ENCODE measurements around the gene ZFHX2. TPM values are rescaled to one million over a fixed set of nuclear protein-coding genes. Genes with fewer than 3 reads are reported as not detected.
"Not testable (repeated sequence)": the region's sequence is repeated elsewhere in the genome, so short reads cannot be mapped to it uniquely, and the experiment has no call there.

ZFHX2 gene
- polyA plus RNA-seq, 1 of the 3 experiments (the other 2 are of a cell fraction), result 0.77 TPM

DNA sequence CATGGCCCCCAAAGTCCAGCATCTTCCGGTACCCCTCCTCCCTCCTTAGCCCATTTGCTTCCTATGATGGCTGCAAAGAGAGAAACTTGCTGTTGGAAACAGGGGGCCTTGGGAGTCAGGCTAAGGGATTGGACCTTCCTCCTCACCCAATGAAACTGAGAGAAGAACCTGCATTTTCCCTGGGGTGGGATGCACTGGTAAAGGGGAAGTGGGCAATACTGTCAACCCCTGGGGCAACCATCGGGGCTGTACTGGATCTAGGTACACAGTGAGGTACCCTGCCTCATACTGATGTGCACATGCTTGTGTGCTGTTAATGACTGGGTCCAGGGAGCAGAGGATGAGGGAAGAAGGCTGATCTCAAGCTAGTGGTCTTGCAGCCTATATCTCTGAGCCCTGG is 38.0 kb upstream of the ZFHX2 start (continued):
- TF ChIP-seq, protein P1, sequence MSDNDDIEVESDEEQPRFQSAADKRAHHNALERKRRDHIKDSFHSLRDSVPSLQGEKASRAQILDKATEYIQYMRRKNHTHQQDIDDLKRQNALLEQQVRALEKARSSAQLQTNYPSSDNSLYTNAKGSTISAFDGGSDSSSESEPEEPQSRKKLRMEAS (IDR thresholded peaks at IDR 0.05; ENCODE audit: low read depth), result no peak
- TF ChIP-seq SMC3 (IDR thresholded peaks at IDR 0.05; ENCODE audit: low read depth, low read length), result no peak
- TF ChIP-seq RFX5 (IDR thresholded peaks at IDR 0.05; ENCODE audit: low read length), result no peak
- TF ChIP-seq GATA2 (CRISPR knock-in tag; IDR thresholded peaks at IDR 0.05), result no peak
- no peak for TF ChIP-seq MEF2A (IDR thresholded peaks at IDR 0.05; ENCODE audit: borderline replicate concordance, low read depth)

DNA sequence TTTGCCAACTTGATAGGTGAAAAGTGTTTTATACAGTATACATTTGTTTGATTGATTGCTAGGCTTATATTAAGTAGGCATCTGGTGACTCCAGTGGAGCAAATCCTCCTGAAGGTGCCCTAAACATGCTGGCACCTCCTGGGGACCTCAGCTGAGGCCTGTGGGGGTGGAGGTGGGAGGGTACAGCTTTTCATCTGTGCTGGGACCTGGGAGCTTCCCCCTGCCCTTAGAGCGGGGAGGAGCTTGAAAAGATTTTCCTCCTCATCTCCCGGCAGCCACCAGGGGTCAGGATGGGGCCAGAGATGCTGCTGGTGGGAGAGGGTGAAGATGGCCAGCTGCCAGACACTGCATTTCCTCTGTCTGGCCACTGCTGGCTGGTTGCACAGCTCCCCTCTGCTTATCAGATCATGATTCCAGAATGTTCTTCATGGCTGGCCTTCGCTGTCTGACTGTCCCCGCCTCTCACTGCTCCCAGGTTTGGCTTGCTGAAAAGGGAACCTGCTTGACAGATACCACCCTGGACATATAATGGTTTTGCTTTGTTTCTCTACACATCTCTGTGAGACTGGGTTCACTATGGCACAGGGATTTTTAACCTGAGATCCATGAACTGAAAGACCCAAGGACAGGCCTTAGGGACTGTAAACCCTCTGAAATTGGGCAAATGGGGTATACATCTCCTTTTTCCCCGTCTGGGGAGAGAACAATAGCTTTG is 37.5 kb upstream of the ZFHX2 start:
- 7% methylated on average over 5 of the region's 5 CpGs for WGBS (ENCODE audit: low lambda C conversion rate)
- Histone ChIP-seq H2AFZ (ENCODE audit: low read depth) (peak overlapping the region; percentile 82), H3K27ac (ENCODE audit: low read depth in 2 of 2, low read length in 1 of 2) (peak overlapping the region in 1 of 2 experiments; percentile 90; a peak in 2 of 4 replicates), H3K79me2 (ENCODE audit: insufficient read depth) (no peaks in the 10 kb centered on the region), H3K9ac (no peak overlapping the region), H3K4me2 (0 out of 2 replicates have a peak overlapping the region, but pooled peaks have one; percentile 51), H3K27me3 (ENCODE audit: insufficient read depth) (no peaks in the 10 kb centered on the region), H3K36me3 (replicated peaks in 1 of 2; ENCODE audit: control insufficient read depth in 1 of 2, insufficient read depth in 2 of 2, low read length in 1 of 2) (no peaks in the 10 kb centered on the region), H3K9me2 (no peaks in the 10 kb centered on the region), H3K4me3 (ENCODE audit: low read depth in 2 of 2, low read length in 1 of 2) (no peak overlapping the region; a peak in 1 of 4 replicates), H3K4me1 (ENCODE audit: control insufficient read depth in 1 of 2, insufficient read depth in 2 of 2, low read depth in 1 of 2, low read length in 1 of 2) (peaks cover 6 to 7% of the 10 kb centered on the region in 2 experiments; a peak in 3 of 4 replicates), H3F3A (replicated peaks; ENCODE audit: insufficient read depth) (no peaks in the 10 kb centered on the region), H4K20me1 (ENCODE audit: insufficient read depth) (no peaks in the 10 kb centered on the region), H3K9me3 (no peaks in the 10 kb centered on the region)
- peak; percentile 94 for DNase-seq
- ChIA-PET CTCF (interaction anchor here (0.5 to 3.6 kb wide), 55 partner anchors 9 to 526 kb away, joined by 3 to 45 read pairs (median 4); partner anchors contain the start of genes AP1G2, CARMIL3, DCAF11 and DHRS4), POLR2A (interaction anchor here (0.9 to 1.9 kb wide), 3 partner anchors 10 to 464 kb away, joined by 3 to 8 read pairs (median 4); partner anchors contain the start of gene JPH4)
- peak; percentile 23; the same call in 1 of the 2 replicates for TF ChIP-seq TCF12 (IDR thresholded peaks at IDR 0.05)
- no peak for TF ChIP-seq TAF1 (IDR thresholded peaks at IDR 0.05; ENCODE audit: borderline replicate concordance, low read depth, low read length)
- TF ChIP-seq FOXM1 (IDR thresholded peaks at IDR 0.05; ENCODE audit: low read depth), result no peak
- TF ChIP-seq, protein P2, sequence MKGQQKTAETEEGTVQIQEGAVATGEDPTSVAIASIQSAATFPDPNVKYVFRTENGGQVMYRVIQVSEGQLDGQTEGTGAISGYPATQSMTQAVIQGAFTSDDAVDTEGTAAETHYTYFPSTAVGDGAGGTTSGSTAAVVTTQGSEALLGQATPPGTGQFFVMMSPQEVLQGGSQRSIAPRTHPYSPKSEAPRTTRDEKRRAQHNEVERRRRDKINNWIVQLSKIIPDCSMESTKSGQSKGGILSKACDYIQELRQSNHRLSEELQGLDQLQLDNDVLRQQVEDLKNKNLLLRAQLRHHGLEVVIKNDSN (IDR thresholded peaks at IDR 0.05; ENCODE audit: borderline replicate concordance, low read depth), result no peak
- TF ChIP-seq SMC3 (IDR thresholded peaks at IDR 0.05; ENCODE audit: low read depth, low read length), result peak; percentile 89
- TF ChIP-seq GABPA (IDR thresholded peaks at IDR 0.05; ENCODE audit: low read depth), result no peak
- no peak for TF ChIP-seq TEAD4 (IDR thresholded peaks at IDR 0.05; ENCODE audit: borderline replicate concordance, insufficient read depth)
- TF ChIP-seq, protein P1 (IDR thresholded peaks at IDR 0.05; ENCODE audit: low read depth), result peak; percentile 68
- TF ChIP-seq GATA2 (CRISPR knock-in tag; IDR thresholded peaks at IDR 0.05), result peak; percentile 95
- peak in 1 of 2 experiments; percentile 83; a peak in 2 of 4 replicates for TF ChIP-seq EP300 (IDR thresholded peaks at IDR 0.05; ENCODE audit: borderline replicate concordance in 1 of 2, low read depth in 1 of 2, low read length in 1 of 2)
- TF ChIP-seq RCOR1 (IDR thresholded peaks at IDR 0.05; ENCODE audit: low read length), result no peak
- peak; percentile 66 for TF ChIP-seq MXI1 (IDR thresholded peaks at IDR 0.05; ENCODE audit: low read depth, low read length)
- TF ChIP-seq, protein P3, sequence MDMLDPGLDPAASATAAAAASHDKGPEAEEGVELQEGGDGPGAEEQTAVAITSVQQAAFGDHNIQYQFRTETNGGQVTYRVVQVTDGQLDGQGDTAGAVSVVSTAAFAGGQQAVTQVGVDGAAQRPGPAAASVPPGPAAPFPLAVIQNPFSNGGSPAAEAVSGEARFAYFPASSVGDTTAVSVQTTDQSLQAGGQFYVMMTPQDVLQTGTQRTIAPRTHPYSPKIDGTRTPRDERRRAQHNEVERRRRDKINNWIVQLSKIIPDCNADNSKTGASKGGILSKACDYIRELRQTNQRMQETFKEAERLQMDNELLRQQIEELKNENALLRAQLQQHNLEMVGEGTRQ (IDR thresholded peaks at IDR 0.05; ENCODE audit: borderline replicate concordance, low read depth, low read length), result no peak
- TF ChIP-seq, protein P4, sequence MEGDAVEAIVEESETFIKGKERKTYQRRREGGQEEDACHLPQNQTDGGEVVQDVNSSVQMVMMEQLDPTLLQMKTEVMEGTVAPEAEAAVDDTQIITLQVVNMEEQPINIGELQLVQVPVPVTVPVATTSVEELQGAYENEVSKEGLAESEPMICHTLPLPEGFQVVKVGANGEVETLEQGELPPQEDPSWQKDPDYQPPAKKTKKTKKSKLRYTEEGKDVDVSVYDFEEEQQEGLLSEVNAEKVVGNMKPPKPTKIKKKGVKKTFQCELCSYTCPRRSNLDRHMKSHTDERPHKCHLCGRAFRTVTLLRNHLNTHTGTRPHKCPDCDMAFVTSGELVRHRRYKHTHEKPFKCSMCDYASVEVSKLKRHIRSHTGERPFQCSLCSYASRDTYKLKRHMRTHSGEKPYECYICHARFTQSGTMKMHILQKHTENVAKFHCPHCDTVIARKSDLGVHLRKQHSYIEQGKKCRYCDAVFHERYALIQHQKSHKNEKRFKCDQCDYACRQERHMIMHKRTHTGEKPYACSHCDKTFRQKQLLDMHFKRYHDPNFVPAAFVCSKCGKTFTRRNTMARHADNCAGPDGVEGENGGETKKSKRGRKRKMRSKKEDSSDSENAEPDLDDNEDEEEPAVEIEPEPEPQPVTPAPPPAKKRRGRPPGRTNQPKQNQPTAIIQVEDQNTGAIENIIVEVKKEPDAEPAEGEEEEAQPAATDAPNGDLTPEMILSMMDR (IDR thresholded peaks at IDR 0.05), result peak; percentile 84
- TF ChIP-seq NFIC (IDR thresholded peaks at IDR 0.05; ENCODE audit: borderline replicate concordance), result peak; percentile 90
- peak; percentile 98 for TF ChIP-seq RAD21 (IDR thresholded peaks at IDR 0.05; ENCODE audit: low read length)
- no peak for TF ChIP-seq CHD2 (IDR thresholded peaks at IDR 0.05; ENCODE audit: low read length, partially characterized antibody)
- TF ChIP-seq POLR2AphosphoS5 (IDR thresholded peaks at IDR 0.05; ENCODE audit: low read depth, low read length), result 0 out of 2 replicates have a peak, but pooled peaks have one; percentile 17

DNA sequence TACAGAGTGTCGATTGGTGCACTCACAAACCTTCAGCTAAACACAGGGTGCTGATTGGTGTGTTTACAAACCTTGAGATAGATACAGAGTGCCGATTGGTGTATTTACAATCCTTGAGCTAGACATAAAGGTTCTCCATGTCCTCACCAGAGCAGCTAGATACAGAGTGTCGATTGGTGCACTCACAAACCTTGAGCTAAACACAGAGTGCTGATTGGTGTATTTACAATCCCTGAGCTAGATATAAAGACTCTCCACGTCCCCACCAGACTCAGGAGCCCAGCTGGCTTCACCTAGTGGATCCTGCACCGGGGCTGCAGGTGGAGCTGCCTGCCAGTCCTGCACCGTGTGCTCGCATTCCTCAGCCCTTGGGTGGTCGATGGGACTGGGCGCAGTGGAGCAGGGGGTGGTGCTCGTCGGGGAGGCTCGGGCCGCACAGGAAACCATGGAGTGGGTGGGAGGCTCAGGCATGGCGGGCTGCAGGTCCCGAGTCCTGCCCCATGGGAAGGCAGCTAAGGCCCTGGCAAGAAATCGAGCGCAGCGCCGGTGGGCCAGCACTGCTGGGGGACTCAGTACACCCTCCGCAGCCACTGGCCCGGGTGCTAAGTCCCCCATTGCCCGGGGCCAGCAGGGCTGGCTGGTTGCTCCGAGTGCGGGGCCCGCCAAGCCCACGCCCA is 33.1 kb upstream of the ZFHX2 start:
- CTCF ChIA-PET, POLR2A ChIA-PET: not testable (repeated sequence)

More for the DNA sequence above, 33.1 kb upstream of the ZFHX2 start:
- not testable (repeated sequence) for H3K9me3 ChIP-seq; H3K9me2 ChIP-seq; H4K20me1 ChIP-seq (ENCODE audit: insufficient read depth); H3K36me3 ChIP-seq (replicated peaks in 1 of 2; ENCODE audit: control insufficient read depth in 1 of 2, insufficient read depth in 2 of 2, low read length in 1 of 2); H3K4me2 ChIP-seq; H3F3A ChIP-seq (replicated peaks; ENCODE audit: insufficient read depth); H3K4me3 ChIP-seq (ENCODE audit: low read depth in 2 of 2, low read length in 1 of 2); H3K9ac ChIP-seq; H3K27me3 ChIP-seq (ENCODE audit: insufficient read depth); H3K27ac ChIP-seq (ENCODE audit: low read depth in 2 of 2, low read length in 1 of 2); H3K79me2 ChIP-seq (ENCODE audit: insufficient read depth); DNase-seq; H2AFZ ChIP-seq (ENCODE audit: low read depth)
- WGBS (ENCODE audit: low lambda C conversion rate), result 82% methylated on average over 11 of the region's 26 CpGs
- peaks cover 6 to 11% of the 10 kb centered on the region in 2 experiments; a peak in 3 of 4 replicates for H3K4me1 ChIP-seq (ENCODE audit: control insufficient read depth in 1 of 2, insufficient read depth in 2 of 2, low read depth in 1 of 2, low read length in 1 of 2)

Data from SK-N-SH (cell line).